Iris pigment epithelial cell (primary cell): ENCODE results near the gene PIAS1.
"Not testable (repeated sequence)": the region's sequence is repeated elsewhere in the genome, so short reads cannot be mapped to it uniquely, and the experiment has no call there.

Experiments used
- DNase-seq: peaks from one replicate; pipeline ENCODE4 v3.0.0-alpha.2; 2011; ENCODE audit warnings: low read depth

Gene PIAS1

GRCh38 chr15:68053701-68054627, at the start of gene PIAS1:
Gene PIAS1, plus strand, starts transcription at chr15:68054315. Its CDS starts 12 bp downstream, at chr15:68054327.
- peak; percentile 90 for DNase-seq

DNA sequence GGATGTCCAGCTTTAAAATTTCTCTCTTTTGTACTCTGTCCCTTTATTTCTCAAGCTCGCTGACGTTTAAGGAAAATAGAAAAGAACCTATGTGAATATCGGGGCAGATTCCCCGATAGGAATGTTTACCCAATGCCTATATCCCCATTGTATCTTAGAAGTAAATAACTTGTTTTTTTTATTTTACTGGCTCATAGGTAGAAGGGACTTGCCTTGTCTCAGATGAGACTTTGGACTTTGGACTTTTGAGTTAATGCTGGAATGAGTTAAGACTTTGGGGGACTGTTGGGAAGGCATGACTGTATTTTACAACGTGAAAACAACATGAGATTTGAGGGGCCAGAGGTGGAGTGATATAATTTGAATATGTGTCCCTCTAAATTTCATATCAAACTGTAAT, 46.5 kb upstream of the PIAS1 start:
- DNase-seq = not testable (repeated sequence)

- no peak for DNase-seq
These were observed 43.6 kb upstream of the PIAS1 start for GRCh38 chr15:68010361-68011153.

DNA sequence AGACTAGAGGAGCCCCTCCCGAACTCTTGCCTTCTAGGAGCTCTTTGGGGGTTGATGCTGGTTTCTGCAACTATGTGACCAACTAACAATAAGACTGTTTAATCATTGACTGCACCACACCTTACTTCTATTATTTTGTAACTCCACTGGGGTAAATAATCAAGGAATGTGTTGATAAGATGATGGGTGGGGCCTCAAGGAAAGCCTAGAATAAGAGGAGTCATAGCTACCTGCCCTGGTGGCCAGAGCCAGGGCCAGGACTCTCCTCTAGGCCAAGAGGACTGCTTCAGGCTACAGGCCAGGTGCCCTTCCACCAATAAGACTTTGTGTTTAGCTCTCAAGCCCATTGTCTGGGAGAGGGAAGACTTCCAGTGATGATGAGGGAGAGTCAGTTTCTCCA, 41.2 kb upstream of the PIAS1 start:
- no peak for DNase-seq

GRCh38 chr15:68014219-68014618, 39.9 kb upstream of the PIAS1 start:
- DNase-seq = no peak

DNA sequence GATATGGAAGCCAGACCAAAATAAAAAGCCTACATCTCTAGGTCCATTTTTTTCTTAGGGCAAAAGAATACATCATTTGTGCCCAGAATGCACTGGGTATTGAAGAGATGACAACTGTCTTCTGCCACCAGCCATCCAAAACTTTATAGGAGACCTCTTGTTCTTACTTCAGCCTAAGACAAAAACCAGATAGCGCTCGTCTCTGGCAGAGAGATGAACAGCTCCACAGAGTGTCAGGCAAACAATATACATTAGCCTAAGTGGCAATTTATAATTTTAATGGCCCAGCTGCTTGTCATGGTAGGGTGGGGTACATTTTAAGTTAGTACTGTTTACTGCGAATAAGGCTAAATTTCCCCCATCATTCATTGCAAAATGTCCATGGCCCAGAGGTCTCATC, 38.9 kb upstream of the PIAS1 start:
- no peak for DNase-seq

DNA sequence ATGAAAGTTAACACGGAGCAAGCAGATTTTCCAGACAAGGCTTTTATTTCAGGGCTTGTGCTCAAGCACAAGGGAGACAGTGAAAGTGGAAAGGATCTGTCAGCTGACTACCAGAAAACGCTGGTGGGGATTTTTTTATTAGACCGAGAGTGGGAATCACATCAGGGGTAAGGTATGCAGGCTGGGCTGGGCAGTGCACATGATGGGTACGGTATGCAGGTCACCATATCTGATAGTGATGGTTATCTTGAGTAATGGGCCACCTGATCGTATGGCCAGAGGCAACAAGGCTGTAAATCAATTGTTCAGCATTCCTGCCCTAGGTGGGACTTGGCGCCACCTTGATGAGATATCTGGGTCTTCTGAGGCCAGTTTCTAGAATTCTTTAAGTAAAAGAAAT, 36.9 kb upstream of the PIAS1 start:
- no peak for DNase-seq

- no peak for DNase-seq
These were observed 35.2 kb upstream of the PIAS1 start for GRCh38 chr15:68018797-68019444.

GRCh38 chr15:68019814-68020525, 34.1 kb upstream of the PIAS1 start:
- no peak for DNase-seq

DNA sequence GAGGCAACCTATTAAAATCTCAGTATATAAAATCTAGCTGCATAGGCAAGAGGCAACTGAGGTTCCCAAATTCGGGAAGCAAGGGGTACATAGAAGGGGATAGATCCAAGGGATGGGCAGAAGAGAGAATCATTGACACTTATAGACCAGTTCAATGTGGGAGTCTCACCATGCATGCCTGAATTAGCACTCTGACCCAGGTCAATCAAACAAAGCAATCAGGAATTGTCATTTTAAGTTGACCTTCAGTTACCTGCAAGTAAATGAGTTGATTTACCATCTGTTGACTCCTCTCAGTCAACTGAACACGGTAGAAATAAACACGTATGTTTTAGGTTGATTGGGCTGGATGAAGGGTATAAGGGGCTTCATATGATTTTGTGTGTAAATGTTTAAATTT, 33.4 kb upstream of the PIAS1 start:
- DNase-seq = no peak

DNA sequence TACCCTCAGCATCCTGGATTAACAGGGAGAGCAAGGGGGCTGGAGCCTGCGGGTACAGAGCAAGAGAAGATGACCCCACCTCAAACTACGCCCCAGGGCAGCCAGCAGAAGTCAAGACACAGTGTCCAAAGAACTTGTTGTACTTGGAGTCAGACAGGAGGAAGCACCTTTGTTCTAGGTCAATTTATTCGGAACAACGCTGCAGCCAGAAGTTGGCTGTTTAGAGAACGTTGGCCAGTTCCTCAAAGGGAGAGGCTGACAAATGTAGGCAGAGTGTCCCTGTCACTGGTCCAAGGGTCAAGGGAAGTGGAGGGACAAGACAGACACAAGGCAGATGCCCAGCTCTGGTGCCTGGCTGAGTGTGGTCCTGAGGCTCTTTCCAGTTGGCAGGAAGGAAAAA, 32.1 kb upstream of the PIAS1 start:
- no peak for DNase-seq

GRCh38 chr15:68023307-68024101, 30.6 kb upstream of the PIAS1 start:
- no peak for DNase-seq

DNA sequence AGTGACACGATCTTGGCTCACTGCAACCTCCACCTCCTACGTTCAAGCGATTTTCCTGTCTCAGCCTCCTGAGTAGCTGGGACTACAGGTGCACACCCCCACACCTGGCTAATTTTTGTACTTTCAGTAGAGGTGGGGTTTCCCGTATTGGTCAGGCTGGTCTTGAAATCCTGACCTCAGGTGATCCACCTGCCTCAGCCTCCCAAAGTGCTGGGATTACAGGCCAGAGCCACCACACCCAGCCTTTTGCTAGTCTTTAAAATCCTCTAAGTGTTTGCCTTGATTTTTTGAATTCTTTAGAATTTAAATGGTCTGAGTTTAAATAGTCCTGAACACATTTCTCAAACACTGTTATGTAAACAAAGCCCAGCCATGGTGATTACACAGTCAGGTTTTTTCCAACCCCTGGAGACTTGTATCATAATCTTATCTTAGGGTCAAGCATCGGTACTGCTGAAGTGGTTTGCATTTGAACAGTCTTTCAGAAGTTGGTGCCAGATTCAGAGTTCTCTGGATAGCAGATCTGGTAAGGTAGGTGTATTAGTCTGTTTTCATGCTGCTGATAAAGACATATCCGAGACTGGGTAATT, 28.2 kb upstream of the PIAS1 start:
- DNase-seq = peak; percentile 71

DNA sequence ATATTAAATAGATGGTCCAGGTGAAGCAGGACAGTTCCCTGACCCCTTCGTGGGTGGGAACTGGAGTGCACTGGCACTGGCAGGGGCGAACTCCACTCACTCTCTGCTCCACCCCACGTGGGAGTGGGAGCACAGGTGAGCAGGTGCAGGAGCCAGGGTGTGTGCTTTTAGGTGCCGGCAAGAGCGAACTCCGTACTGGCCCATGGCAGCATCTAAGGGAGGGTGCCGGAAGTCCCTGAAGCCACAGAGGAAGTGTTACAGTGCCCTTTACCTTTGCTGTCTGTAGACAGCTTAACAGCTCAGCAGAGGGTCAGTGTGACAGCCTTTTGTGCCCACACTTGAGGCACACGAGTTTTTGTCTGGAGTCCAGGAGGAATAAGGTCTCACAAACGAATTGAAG, 26.7 kb upstream of the PIAS1 start:
- no peak for DNase-seq

- DNase-seq = no peak
These were observed 25.8 kb upstream of the PIAS1 start for GRCh38 chr15:68028137-68028887.

DNA sequence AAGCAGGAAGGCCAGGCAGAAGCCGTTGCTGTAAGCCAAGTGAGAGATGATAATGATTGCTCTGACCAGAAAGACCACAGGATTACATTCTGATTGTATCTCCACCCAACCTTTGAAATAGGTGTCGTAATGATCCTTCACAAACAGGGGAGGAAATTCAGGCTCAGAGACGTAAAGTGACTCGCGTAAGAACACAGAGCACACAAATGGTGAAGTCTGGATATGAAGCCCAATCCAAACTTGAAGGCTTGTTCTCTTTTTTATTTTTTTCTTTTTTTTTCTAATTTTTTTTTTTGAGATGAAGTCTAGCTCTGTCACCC, 25.3 kb upstream of the PIAS1 start:
- DNase-seq = no peak

DNA sequence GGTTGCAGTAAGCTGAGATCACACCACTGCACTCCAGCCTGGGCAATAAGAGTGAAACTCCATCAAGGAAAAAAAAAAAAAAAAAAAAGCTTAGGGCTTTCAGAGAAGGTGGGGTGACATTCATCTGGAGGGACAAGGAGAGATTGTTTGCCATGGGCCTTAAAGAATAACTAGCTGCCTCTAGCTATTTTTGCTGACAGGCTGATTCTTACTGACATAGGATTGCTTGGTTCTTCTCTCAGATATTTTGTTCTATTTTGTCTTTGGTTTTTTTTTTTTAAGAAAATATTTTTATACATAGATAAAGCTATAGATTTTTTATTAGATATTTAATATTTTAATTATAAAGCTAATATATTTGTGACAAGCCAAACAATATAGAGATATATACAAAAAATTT, 24.2 kb upstream of the PIAS1 start:
- no peak for DNase-seq

GRCh38 chr15:68031404-68031803, 22.7 kb upstream of the PIAS1 start:
- DNase-seq = peak; percentile 16

GRCh38 chr15:68032672-68033071, 21.4 kb upstream of the PIAS1 start:
- no peak for DNase-seq

GRCh38 chr15:68034081-68034480, 20.0 kb upstream of the PIAS1 start:
- DNase-seq = no peak
